Measurements from ENCODE around the gene RPS23.

DNA sequence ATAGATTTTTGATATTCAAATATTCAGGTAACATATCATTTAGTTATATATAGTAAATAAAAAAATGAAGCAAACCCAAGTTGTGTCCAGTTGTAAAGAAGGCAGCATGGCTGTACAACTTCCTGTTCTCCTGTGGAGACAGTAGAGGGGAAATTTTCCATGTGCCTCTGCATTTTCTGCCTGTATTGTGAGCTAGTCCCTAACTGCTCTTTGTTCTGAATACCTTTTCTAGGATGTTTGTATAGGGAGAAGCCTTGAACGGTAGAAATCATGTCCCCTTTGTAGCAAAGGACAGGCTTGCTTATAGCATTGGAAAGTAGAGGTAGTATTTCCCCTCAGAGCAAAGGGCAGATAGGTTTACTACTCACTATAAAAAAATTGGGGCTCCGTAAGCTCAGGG, 13.3 kb upstream of the RPS23 start:
- TF ChIP-seq POLR2AphosphoS5 (IDR thresholded peaks at IDR 0.05; ENCODE audit: low read depth, low read length) (no peak), TAF1 (IDR thresholded peaks at IDR 0.05; ENCODE audit: low read depth, low read length) (no peak), POLR2A (IDR thresholded peaks at IDR 0.05; ENCODE audit: low read depth, low read length) (no peak), SPI1 (IDR thresholded peaks at IDR 0.05; ENCODE audit: low read depth, low read length) (no peak)
